ENCODE data around the gene TCF23.

GRCh38 chr2:27136751-27137150, 12.1 kb upstream of the TCF23 start:
- no peak for TF ChIP-seq CTCF (IDR thresholded peaks at IDR 0.05)
- TF ChIP-seq POLR2A (IDR thresholded peaks at IDR 0.05): no peak

Measured in lower leg skin (tissue), 3 donors.